ENCODE data around the gene ZNF576. TPM values are rescaled to one million over a fixed set of nuclear protein-coding genes. Genes with fewer than 3 reads are reported as not detected.
"Not testable (repeated sequence)": the region's sequence is repeated elsewhere in the genome, so short reads cannot be mapped to it uniquely, and the experiment has no call there.

ZNF576 gene, protein sequence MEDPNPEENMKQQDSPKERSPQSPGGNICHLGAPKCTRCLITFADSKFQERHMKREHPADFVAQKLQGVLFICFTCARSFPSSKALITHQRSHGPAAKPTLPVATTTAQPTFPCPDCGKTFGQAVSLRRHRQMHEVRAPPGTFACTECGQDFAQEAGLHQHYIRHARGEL
- 11.6 TPM for polyA plus RNA-seq (ENCODE audit: insufficient read length)
- long read RNA-seq, donor 1, transcript ZNF576-201 (3 exons, 2,566 nt) = major isoform, 10 of 17 reads
- long read RNA-seq, donor 1, partial matches to known transcripts = 0 of 17 reads
- long read RNA-seq, donor 1, other reads (novel, unspliced or antisense) = 0 of 17 reads
- long read RNA-seq, donor 2, transcript ZNF576-201 (3 exons, 2,566 nt) = major isoform, 9 of 11 reads
- long read RNA-seq, donor 2, partial matches to known transcripts = 0 of 11 reads
- long read RNA-seq, donor 2, other reads (novel, unspliced or antisense) = 0 of 11 reads
- long read RNA-seq, donor 3, transcript ZNF576-201 (3 exons, 2,566 nt) = major isoform, 5 of 13 reads
- long read RNA-seq, donor 3, partial matches to known transcripts = 5 of 13 reads
- long read RNA-seq, donor 3, other reads (novel, unspliced or antisense) = 0 of 13 reads
- long read RNA-seq, donor 4 = 0 reads
- long read RNA-seq, donor 5, transcript ZNF576-201 (3 exons, 2,566 nt) = major isoform, 14 of 19 reads
- long read RNA-seq, donor 5, partial matches to known transcripts = 0 of 19 reads
- long read RNA-seq, donor 5, other reads (novel, unspliced or antisense) = 0 of 19 reads
- long read RNA-seq, donor 6, transcript ZNF576-201 (3 exons, 2,566 nt) = major isoform, 7 of 9 reads
- long read RNA-seq, donor 6, partial matches to known transcripts = 0 of 9 reads
- long read RNA-seq, donor 6, other reads (novel, unspliced or antisense) = 0 of 9 reads
- long read RNA-seq, donor 7, partial matches to known transcripts = 0 of 8 reads
- long read RNA-seq, donor 7, other reads (novel, unspliced or antisense) = 0 of 8 reads
- long read RNA-seq, donor 8, partial matches to known transcripts = 0 of 5 reads
- long read RNA-seq, donor 8, other reads (novel, unspliced or antisense) = 0 of 5 reads

DNA sequence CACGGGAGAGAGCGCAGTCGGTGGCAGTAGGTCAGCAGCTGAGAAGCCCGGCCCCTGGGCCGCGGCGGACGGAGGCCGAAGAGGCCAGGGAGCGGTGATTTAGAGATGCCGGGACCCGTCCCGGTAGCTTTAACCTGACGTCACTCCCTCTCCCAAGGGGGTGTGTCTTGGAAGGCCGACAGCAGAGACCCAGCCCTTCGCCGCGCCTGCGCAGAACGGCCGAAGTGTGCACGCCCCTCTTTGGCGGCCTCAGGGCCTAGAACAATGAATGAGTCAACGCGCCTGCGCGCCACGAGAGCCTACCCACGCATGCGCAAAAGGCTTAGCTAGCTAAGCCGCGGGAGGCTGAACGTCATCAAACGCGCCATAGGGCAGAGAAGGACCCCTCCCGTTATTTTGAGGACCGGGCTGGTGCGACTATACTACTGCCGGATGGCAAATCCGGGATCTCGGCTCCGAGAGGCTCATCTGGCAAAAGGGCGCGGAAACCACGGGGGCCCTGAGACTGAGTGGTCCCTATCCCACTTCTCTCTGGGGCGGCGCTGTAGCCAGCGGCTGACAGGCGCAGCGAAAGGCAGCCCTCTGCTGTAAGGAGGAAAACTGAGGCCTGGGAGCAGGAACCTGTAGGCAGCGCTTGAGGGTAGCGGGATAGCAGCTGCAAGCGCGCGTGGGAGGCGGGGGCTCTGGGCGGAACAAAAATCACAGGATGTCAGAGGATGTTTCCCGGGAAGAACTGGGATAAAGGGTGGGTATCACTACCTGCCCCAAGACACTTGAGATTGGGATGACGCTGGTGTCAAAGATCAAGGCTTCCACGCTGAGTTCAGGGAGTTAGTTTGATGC, at the start of gene ZNF576, which contains the start of gene IRGQ:
ZNF576 (plus strand) TSS at position 597 of the 843 bp plus-strand sequence. CDS start 514 bp downstream, outside the sequence.
IRGQ (minus strand) TSS at position 136 of the 843 bp plus-strand sequence. CDS start 796 bp downstream, outside the sequence.
- DNase-seq = peak; percentile 100

DNA sequence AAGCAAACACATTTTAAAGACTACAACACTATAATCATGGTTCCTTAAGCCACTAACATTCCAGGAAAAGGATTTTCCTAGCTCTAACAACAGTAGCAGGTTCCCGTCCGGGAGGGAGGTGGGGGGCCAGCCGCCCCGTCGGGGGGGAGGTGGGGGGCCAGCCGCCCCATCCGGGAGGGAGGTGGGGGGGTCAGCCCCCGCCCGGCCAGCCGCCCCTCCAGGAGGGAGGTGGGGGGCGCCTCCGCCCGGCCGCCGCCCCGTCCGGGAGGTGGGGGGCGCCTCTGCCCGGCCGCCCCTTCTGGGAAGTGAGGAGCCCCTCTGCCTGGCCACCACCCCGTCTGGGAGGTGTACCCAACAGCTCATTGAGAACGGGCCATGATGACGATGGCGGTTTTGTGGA, 48.5 kb upstream of the ZNF576 start:
- not testable (repeated sequence) for DNase-seq

DNA sequence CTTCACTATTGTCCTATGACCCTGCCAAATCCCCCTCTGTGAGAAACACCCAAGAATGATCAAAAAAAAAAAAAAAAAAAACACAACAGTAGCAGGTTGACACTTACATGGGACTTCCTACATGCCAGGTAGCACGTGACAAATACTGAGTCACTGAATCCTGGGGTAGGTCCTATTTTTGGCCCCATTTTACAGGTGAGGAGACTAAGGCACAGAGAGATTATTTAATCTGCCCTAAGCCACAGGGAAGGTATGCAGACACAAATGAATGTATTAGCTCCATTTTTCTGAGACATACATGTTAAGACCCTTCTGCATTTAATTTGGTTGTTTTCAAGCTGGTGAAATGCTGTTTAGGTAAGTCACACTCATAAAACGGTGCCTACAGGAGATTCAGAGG, 47.7 kb upstream of the ZNF576 start:
- DNase-seq = no peak

DNA sequence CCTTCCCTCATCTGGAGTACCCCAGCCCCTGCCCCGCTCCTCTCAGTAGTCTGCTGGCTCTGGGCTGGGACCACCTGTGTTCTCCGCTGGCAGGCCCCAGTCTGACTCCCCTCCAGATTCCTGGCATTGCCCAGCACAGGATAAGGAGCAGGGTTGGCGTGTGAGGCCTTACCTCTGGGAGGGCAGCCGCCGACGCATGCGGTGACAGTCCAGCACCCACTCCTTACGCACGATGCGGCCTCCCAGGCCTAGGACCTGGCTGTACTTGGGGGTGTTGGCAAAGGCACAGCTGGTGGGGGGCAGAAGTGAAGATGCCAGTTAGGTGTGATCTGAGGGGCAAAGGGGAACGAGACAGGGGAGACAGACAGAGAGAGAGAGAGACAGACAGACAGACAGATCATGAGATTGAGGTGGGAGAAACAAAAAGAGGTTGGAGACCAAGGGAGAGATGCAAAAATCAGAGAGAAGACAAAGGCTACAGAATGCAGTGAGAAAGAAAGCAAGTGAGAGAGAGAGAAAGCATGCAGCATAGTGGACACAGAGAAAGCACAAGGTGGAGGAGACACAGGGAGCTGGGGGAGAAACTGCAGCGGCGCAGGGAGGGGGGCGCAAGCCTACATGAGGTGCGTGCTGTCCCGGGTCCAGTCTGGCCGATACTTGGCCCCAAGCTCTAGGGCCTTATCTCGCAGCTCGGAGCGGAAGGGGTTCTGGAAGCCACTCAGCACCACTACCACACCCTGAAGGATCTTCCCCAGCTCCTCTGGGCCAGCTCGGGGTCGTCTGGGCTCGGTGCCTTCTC, 44.8 kb upstream of the ZNF576 start:
- DNase-seq = no peak

DNA sequence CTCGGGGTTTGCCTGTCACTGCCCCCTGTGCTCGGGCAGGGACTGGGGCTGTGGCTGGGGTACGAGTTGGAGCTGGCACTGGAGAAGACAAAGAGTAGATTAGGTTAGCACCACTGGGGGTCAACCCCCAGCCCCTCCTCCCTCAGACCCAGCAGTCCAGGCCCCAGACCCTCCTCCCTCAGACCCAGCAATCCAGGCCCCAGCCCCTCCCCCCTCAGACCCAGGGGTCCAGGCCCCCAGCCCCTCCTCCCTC, 44.3 kb upstream of the ZNF576 start:
- DNase-seq = no peak

DNA sequence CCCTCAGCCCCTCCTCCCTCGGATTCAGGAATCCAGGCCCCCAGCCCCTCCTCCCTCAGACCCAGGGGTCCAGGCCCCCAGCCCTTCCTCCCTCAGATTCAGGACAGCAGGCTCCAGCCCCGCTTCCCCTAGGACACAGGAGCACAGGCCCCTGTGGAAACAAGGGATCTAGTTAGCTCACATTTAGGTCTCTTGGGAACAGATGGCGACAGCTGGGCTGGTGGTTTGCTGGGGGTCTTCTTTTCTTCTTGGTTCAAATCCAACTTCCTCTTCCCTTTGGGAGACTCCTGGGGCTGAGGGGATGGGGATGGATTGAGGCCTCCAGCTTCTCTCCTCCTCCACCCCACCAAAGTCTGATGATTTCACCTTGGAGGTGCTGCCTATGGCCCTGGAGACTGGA, 43.8 kb upstream of the ZNF576 start:
- no peak for DNase-seq

DNA sequence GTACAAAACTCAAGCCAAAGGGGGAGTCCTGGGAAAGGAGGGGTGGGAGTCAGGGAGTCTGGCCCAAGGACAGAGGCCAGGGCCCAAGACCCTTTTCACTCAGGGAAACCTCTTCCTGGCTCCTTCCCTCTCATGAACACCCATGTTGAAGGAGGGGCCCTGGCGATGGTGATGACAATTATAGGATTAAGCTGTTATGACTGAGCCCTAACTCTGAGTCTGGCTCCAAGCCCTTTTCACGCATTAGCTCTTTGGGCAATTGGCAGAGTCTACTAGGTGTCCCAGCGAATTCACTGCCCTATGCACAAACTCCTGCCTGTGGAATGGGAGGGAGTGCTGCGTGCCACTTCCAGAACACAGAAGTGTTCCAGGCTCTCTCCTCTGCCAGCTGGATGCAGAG, 42.7 kb upstream of the ZNF576 start:
- DNase-seq = no peak

DNA sequence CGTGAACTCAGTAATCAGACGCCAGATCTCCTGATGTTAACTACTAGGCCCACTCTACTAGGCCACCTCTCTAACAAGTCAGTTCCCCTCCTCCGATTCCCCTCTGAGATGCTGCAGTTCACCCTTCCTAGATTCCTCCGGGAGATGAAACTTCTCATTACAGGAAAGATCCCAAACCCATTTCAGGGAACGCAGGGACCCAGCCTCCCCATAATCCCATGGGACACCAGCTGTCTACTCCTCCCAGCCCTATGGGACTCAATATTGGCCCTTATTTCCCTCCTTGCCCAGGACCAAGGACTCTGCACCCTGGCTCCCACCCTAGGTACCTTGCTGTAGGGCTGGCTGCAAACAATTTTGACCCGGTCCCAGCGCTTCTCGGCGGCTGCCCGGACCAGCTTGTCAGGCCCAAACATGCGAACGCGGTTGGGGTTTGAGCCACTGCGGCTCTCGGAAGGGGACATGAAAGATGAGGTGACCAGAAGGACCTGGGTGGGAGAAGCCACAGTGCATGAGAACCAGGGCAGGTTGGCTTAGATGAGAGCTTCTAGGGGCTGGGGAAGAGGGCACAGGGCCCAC, 42.0 kb upstream of the ZNF576 start:
- no peak for DNase-seq

DNA sequence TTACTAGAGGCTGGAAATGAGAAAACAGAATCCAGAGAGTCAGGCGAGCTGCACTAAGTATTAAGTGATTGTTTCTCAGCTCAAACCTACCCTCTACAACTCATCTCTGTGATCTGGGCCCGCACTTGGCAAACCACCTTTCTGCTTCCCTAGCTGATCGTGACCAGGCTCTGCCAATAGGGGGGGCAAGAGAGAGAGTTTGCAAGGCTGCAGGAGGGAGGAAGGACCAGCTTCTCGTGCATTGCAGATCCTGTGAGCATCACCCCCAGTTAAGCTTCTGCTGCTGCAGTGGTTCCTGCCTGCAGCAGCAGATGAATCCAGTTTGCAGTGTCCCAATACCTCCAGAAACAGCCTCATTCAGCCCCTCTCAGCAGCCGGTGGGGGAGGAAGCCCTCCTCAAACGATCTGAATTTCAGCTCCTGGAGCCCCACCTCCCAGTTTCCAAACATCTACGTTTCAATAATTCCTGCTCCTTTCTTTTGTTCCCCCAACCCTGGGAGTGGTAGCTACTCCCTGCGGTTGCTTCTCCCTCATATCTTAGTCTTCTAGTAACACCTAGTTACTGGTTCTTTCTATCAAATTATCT, 41.1 kb upstream of the ZNF576 start:
- DNase-seq = peak; percentile 64

DNA sequence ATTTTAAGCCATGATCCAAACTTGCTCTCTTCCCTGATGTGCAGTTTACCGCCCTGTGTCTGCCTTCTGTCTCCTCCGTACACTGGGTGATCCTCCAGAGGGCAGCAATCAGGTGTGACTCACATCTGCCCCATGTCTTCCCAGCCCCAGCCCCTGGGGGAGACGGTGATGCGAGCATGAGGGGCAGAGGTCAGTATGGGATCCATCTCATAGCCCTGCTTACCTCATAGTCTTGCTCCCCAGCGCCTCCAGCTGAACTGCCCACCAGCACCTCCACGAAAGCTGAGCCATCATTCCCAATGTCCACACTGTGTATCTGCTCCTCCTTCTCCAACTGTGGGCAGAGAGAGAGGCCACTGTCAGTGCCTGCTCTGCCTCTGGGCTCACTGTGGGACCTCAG, 35.7 kb upstream of the ZNF576 start:
- no peak for DNase-seq

DNA sequence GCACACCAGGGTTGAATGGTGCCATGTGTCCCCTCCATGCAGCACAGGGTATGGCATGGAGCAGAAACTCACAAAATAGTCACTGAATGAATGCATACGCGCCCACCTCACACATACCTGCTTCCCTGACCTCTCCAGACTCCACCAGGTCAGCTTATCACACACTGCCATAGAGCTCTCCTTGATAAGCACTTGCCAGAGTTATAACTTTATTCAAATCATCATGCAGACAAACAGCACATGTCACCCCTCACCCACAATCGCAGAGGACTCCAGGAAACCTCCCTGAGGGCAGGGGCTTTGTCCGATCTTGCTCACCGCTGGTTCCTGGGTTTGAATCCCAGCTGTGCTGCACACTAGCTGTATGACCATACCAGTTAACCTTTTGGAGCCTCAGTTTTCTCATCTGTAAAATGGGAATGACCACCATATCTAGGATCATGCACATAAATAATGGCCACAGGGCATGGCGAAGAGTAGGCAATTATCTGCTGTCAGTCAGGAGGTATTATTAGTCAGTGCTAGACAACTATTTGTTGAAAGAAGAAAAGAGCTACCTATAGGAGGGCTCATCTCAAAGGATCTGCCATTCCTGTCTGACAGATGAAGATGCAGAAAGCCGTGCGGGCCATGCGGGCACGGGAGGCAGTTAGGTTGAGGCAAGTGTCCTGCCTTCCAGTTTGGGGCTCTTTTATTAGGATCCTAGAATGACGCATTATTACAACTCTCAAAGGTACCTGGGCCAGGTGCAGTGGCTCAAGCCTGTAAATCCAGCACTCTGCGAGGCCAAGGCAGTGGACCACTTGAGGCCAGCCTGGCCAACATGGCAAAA, 35.0 kb upstream of the ZNF576 start:
- DNase-seq = no peak

DNA sequence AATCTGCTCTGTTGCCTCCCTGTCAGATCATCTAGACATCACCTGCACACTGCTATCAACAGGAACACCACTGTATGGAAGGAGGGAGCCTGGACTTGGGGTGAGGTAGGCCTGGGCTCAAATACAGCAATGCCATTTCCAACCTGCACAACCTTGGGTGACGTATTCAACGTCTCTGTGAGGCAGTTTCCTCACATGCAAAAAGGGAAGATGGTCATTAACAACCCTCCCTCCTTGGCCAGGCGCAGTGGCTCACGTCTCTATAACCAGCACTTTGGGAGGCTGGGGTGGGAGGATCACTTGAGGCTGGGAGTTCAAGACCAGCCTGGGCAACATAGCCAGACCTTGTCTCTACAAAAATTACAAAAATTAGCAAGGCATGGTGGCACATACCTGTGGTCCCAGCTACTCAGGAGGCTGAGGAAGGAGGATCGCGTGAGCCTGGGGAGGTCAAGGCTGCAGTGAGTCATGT, 34.1 kb upstream of the ZNF576 start:
- no peak for DNase-seq

DNA sequence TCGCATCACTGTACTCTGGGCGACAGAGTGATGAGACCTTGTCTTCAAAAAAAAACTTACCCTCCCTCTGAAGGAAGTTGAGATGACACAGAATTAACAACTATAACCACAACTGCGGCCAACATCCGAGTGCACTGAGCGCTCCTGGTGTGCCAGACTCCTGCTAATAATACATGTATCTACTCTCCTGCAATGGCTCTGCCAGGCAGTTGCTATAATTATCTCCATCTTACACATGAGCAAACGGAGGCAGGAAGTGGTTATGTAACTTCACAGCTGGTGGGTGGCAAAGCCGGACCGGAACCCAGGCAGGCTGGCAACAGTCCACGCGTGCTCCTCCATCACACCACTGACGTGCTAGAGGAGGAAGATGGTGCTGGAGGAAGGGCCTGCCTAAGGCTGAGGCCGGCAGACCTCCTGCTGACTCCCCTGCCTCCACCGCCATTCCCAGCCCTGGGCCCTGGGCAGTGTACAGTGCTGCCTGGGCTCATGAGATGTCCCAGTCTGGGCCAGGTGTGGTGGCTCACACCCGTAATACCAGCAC, 33.6 kb upstream of the ZNF576 start:
- no peak for DNase-seq

DNA sequence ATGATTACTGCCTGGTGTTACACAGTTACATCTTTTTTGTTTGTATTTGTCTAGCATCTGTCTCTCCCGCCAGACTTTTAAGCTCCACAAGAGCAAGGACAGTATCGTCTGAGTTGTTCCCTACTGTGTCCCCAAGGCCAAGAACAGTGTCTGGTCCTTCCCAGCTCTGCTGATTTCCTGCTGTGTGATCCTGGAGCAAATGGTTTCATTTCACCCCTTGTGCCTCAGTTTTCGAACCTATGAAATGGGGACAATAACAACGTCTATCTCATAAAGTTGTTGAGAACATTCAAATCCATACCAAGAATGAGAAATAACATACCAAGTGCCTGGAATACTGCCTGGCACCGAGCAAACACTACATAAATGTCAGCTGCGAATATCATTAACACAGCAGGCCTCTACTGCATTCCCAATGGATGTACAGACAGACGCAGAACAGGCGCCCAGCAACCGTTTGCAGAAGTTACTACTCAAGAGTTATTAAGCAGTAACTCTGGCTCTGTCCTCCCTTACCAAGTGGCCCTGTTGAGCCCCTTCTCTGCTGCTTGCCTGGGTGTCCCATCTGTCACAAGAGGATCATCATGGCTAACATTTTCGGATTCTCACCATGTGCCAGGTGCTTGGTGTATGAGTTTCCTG, 32.5 kb upstream of the ZNF576 start:
- no peak for DNase-seq

DNA sequence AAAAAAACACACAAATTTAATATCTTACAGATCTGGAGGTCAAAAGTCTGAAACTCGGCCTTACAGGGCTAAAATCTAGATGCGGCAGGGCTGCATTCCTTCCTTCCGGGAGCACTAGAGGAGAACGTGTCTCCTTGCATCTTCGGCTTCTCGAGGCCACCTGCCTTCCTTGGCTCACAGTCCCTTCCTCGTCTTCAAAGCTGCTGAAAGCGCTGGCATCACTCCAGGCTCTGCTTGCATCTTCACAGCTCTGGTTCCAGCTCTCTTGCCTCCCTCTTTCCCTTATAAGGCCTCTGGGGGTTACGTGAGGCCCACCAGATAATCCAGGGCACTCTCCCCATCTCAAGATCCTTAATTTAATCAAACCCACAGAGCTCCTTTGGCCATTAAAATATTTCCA, 31.6 kb upstream of the ZNF576 start:
- DNase-seq = no peak

DNA sequence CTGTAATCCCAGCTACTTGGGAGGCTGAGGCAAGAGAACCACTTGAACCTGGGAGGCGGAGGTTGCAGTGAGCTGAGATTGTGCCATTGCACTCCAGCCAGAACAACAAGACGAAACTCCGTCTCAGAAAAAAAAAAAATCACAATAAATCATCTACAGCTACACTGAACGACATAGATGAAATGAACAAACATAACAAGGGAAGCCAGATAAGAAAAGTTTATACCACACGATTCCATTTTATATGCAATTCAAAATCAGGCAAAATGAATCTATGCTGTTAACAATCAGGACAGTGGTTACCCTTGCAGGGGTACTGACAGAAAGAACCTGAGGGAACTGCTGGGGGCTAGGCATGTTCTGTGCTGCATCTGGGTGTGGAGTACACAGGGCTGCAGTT, 26.7 kb upstream of the ZNF576 start:
- no peak for DNase-seq

DNA sequence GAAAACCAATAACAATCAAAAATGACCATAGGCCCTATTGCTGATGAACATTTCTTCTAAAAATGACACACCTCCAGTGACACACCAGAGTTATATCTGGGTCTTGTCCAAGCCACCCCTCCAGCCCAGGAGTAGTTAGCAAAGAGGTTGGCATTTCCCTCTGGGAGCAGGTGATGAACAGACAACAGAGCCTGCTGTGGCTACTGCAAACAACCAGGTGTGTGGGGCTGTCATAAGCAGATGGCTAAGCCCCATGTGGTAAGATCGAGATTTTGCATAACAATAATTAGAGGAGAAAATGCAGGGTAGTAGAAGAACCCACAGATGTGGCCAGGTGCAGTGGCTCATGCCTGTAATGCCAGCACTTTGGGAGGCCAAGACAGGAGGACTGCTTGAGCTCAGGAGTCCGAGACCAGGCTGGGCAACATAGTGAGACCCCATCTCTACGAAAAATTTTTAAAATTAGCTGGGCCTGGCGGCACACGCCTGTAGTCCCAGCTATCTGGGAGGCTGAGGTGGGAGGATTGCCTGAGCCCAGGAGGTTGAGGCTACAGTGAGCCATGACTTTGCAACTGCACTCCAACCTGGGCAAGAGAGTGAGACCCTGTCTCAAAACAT, 26.1 kb upstream of the ZNF576 start:
- no peak for DNase-seq

DNA sequence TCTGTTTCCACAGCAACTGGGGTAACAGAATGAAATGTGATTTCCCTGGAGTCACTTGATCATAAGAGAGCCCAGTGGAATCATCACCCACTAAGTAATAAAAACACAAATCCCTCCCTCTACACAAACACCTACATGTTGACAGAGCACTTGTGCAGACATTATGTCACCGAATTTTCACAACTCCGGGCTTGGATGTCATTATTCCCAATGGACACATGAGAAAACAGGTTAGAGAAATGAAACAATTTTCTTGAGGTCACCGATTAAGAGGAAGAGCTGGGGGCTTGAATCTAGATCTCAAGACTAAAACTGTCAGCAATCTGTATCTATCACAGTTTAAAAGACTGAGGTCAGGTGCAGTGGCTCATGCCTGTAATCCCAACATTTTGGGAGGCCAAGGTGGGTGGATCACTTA, 24.2 kb upstream of the ZNF576 start:
- no peak for DNase-seq
